HEK293 (cell line): ENCODE results near the gene TAS2R60.

Experiments used
- CTCF ChIA-PET: fragments of 350-600 bp; formaldehyde crosslinking; extraction: SDS; loops from one replicate; lab custom pipeline; 2021; ENCODE audit warnings: antibody characterized with exemption; lab: Yijun Ruan, JAX
- POLR2A ChIA-PET: fragments of 300-600 bp; formaldehyde crosslinking; extraction: SDS; loops from one replicate; lab custom pipeline; 2020; ENCODE audit warnings: antibody characterized with exemption, inconsistent platforms; lab: Yijun Ruan, JAX
- H3K27ac ChIP-seq: fragments of 200-500 bp; sonication (Bioruptor generic); 2 replicates; pipeline ENCODE4 v1.5.1; 2014; ENCODE audit warnings: low read depth, low read length, control low read depth, inconsistent platforms; ENCODE audit errors: extremely low read depth
- H3K36me3 ChIP-seq, 2 experiments: fragments of 200-500 bp in 1 of 2; sonication (Bioruptor generic) in 1 of 2; 1 replicate in 1 of 2; 2 replicates in 1 of 2; pipeline ENCODE4 v1.5.1; 2014 to 2017; ENCODE audit warnings: inconsistent platforms in 2 of 2, low read length in 2 of 2; ENCODE audit not compliant: control insufficient read depth in 2 of 2, insufficient read depth in 1 of 2
- H3K4me1 ChIP-seq: fragments of 200-500 bp; sonication (Bioruptor generic); 2 replicates; pipeline ENCODE4 v1.5.1; 2014; ENCODE audit warnings: mild to moderate bottlenecking, low read length, inconsistent platforms; ENCODE audit not compliant: control insufficient read depth, insufficient read depth
- H3K4me3 ChIP-seq: 2 replicates; pipeline ENCODE4 v1.5.1; 2011; ENCODE audit warnings: low read depth, mild to moderate bottlenecking, control low read depth, low read length, moderate library complexity
- H3K9me3 ChIP-seq: fragments of 200-500 bp; sonication (Bioruptor generic); 2 replicates; pipeline ENCODE4 v1.5.1; 2014; ENCODE audit warnings: low read depth, low read length, inconsistent platforms; ENCODE audit not compliant: control insufficient read depth, insufficient read depth
- GFI1B ChIP-seq: fragments of 450-650 bp; formaldehyde crosslinking; IDR thresholded peaks from 2 replicates; pipeline ENCODE4 v1.5.1; 2016; ENCODE audit warnings: missing biosample characterization, missing genetic modification characterization
- GLI2 ChIP-seq: fragments of 450-650 bp; formaldehyde crosslinking; IDR thresholded peaks from 2 replicates; pipeline ENCODE4; 2017; ENCODE audit warnings: missing biosample characterization, missing genetic modification characterization, low read depth, borderline replicate concordance
- GLIS2 ChIP-seq: fragments of 450-650 bp; formaldehyde crosslinking; IDR thresholded peaks from 2 replicates; pipeline ENCODE4 v1.5.1; 2016; ENCODE audit warnings: missing biosample characterization, missing genetic modification characterization
- KLF17 ChIP-seq: fragments of 450-650 bp; formaldehyde crosslinking; IDR thresholded peaks from 2 replicates; pipeline ENCODE4 v1.5.1; 2016; ENCODE audit warnings: missing biosample characterization, missing genetic modification characterization
- MYNN ChIP-seq: fragments of 450-650 bp; formaldehyde crosslinking; IDR thresholded peaks from 2 replicates; pipeline ENCODE4 v1.5.1; 2016; ENCODE audit warnings: missing biosample characterization, missing genetic modification characterization, borderline replicate concordance
- MZF1 ChIP-seq: fragments of 450-650 bp; formaldehyde crosslinking; IDR thresholded peaks from 2 replicates; pipeline ENCODE4 v1.5.1; 2017; ENCODE audit warnings: missing biosample characterization, missing genetic modification characterization, borderline replicate concordance
- OVOL3 ChIP-seq: fragments of 450-650 bp; formaldehyde crosslinking; IDR thresholded peaks from 2 replicates; pipeline ENCODE4 v1.5.1; 2016; ENCODE audit warnings: missing biosample characterization, missing genetic modification characterization
- SCRT1 ChIP-seq: fragments of 450-650 bp; formaldehyde crosslinking; IDR thresholded peaks from 2 replicates; pipeline ENCODE4 v1.5.1; 2016; ENCODE audit warnings: missing biosample characterization, missing genetic modification characterization, borderline replicate concordance
- SCRT2 ChIP-seq: fragments of 450-650 bp; formaldehyde crosslinking; IDR thresholded peaks from 2 replicates; pipeline ENCODE4 v1.5.1; 2016; ENCODE audit warnings: missing biosample characterization, missing genetic modification characterization
- ZBTB21 ChIP-seq: fragments of 450-650 bp; formaldehyde crosslinking; IDR thresholded peaks from 2 replicates; pipeline ENCODE4 v1.5.1; 2017; ENCODE audit warnings: missing biosample characterization, missing genetic modification characterization
- ZBTB6 ChIP-seq: fragments of 450-650 bp; formaldehyde crosslinking; IDR thresholded peaks from 2 replicates; pipeline ENCODE4 v1.5.1; 2017; ENCODE audit warnings: missing biosample characterization, missing genetic modification characterization
- ZFP69B ChIP-seq: fragments of 450-650 bp; formaldehyde crosslinking; IDR thresholded peaks from 2 replicates; pipeline ENCODE4 v1.5.1; 2016; ENCODE audit warnings: missing biosample characterization, missing genetic modification characterization
- ZNF223 ChIP-seq: fragments of 450-650 bp; formaldehyde crosslinking; IDR thresholded peaks from 2 replicates; pipeline ENCODE4 v1.5.1; 2016; ENCODE audit warnings: missing biosample characterization, missing genetic modification characterization
- ZNF37A ChIP-seq: fragments of 450-650 bp; IDR thresholded peaks from 2 replicates; pipeline ENCODE4 v1.5.1; 2018; ENCODE audit warnings: missing biosample characterization, missing genetic modification characterization
- ZNF501 ChIP-seq: fragments of 450-650 bp; formaldehyde crosslinking; IDR thresholded peaks from 2 replicates; pipeline ENCODE4 v1.5.1; 2016; ENCODE audit warnings: missing biosample characterization, missing genetic modification characterization
- ZNF529 ChIP-seq: fragments of 450-650 bp; formaldehyde crosslinking; IDR thresholded peaks from 2 replicates; pipeline ENCODE4 v1.5.1; 2017; ENCODE audit warnings: missing genetic modification characterization, missing biosample characterization; ENCODE audit not compliant: insufficient replicate concordance
- ZNF561 ChIP-seq: fragments of 450-650 bp; IDR thresholded peaks from 2 replicates; pipeline ENCODE4 v1.5.1; 2018; ENCODE audit warnings: missing biosample characterization, missing genetic modification characterization, borderline replicate concordance
- ZNF677 ChIP-seq: fragments of 450-650 bp; IDR thresholded peaks from 2 replicates; pipeline ENCODE4 v1.5.0; 2018; ENCODE audit warnings: missing biosample characterization, mild to moderate bottlenecking, missing genetic modification characterization, moderate library complexity
- ZNF701 ChIP-seq: fragments of 450-650 bp; formaldehyde crosslinking; IDR thresholded peaks from 2 replicates; pipeline ENCODE4 v1.5.1; 2016; ENCODE audit warnings: missing biosample characterization, missing genetic modification characterization
- ZNF830 ChIP-seq: fragments of 450-650 bp; IDR thresholded peaks from 2 replicates; pipeline ENCODE4 v1.5.0; 2018; ENCODE audit warnings: missing biosample characterization, missing genetic modification characterization, low read depth, mild to moderate bottlenecking, moderate library complexity
- ZNF837 ChIP-seq: fragments of 450-650 bp; formaldehyde crosslinking; IDR thresholded peaks from 2 replicates; pipeline ENCODE4 v1.5.1; 2016; ENCODE audit warnings: missing biosample characterization, missing genetic modification characterization
- ZSCAN18 ChIP-seq: fragments of 450-650 bp; formaldehyde crosslinking; IDR thresholded peaks from 2 replicates; pipeline ENCODE4 v1.5.1; 2016; ENCODE audit warnings: missing biosample characterization, missing genetic modification characterization
- ZSCAN4 ChIP-seq: fragments of 450-650 bp; formaldehyde crosslinking; IDR thresholded peaks from 2 replicates; pipeline ENCODE4 v1.5.1; 2017; ENCODE audit warnings: missing biosample characterization, missing genetic modification characterization
- ZXDB ChIP-seq: fragments of 450-650 bp; formaldehyde crosslinking; IDR thresholded peaks from 2 replicates; pipeline ENCODE4 v1.5.1; 2016; ENCODE audit warnings: missing biosample characterization, missing genetic modification characterization

The TAS2R60 gene

GRCh38 chr7:143397710-143398530 lies 45.3 kb upstream of the TAS2R60 start:
- no peak overlapping the region for H3K4me3 ChIP-seq
- ChIA-PET POLR2A (interaction anchor here (1.1 kb wide), 1 partner anchor 10 kb away, joined by 4 read pairs; the partner anchor contains the start of gene EPHA1), CTCF (no interaction called here)
- no peaks in the 10 kb centered on the region for H3K9me3 ChIP-seq
- H3K36me3 ChIP-seq = peaks cover 0 to 2% of the 10 kb centered on the region in 2 experiments; a peak in 1 of 3 replicates
- no peaks in the 10 kb centered on the region for H3K4me1 ChIP-seq
- TF ChIP-seq SCRT2 (tag by site-specific recombination) (peak; percentile 88), SCRT1 (peak; percentile 79; the same call in 1 of the 2 replicates), ZNF837 (tag by site-specific recombination) (no peak)
- no peak overlapping the region for H3K27ac ChIP-seq

- CTCF ChIA-PET = interaction anchor here (0.6 kb wide), 1 partner anchor 140 kb away, joined by 4 read pairs; no protein-coding TSS in a partner anchor
- Histone ChIP-seq H3K4me1 (no peaks in the 10 kb centered on the region), H3K36me3 (no peaks in the 10 kb centered on the region), H3K9me3 (no peaks in the 10 kb centered on the region), H3K4me3 (no peak overlapping the region), H3K27ac (no peak overlapping the region)
- TF ChIP-seq ZNF830 (tag by site-specific recombination) = no peak
- no peak for TF ChIP-seq ZNF561
- no peak for TF ChIP-seq ZNF37A (tag by site-specific recombination)
- POLR2A ChIA-PET = interaction anchor here (1.1 kb wide), 1 partner anchor 10 kb away, joined by 4 read pairs; the partner anchor contains the start of gene EPHA1
Observed at GRCh38 chr7:143398616-143399015, 44.6 kb upstream of the TAS2R60 start.

GRCh38 chr7:143399151-143399550 lies 44.1 kb upstream of the TAS2R60 start:
- no peaks in the 10 kb centered on the region for H3K36me3 ChIP-seq

GRCh38 chr7:143399642-143400041 lies 43.6 kb upstream of the TAS2R60 start:
- Histone ChIP-seq H3K9me3 (no peaks in the 10 kb centered on the region), H3K4me1 (no peaks in the 10 kb centered on the region), H3K36me3 (no peaks in the 10 kb centered on the region), H3K27ac (no peak overlapping the region), H3K4me3 (no peak overlapping the region)
- ChIA-PET CTCF (no interaction called here), POLR2A (no interaction called here)
- no peak for TF ChIP-seq ZNF561
- TF ChIP-seq ZNF501 (tag by site-specific recombination) = no peak
- no peak for TF ChIP-seq ZSCAN4 (tag by site-specific recombination)
- no peak for TF ChIP-seq KLF17 (tag by site-specific recombination)
- TF ChIP-seq ZBTB6 (tag by site-specific recombination) = no peak
- TF ChIP-seq SCRT1 = no peak
- no peak for TF ChIP-seq ZNF677
- TF ChIP-seq MZF1 (tag by site-specific recombination) = no peak
- no peak for TF ChIP-seq ZFP69B (tag by site-specific recombination)
- no peak for TF ChIP-seq GFI1B
- TF ChIP-seq ZNF223 = no peak
- TF ChIP-seq ZBTB21 = no peak
- TF ChIP-seq ZSCAN18 (tag by site-specific recombination) = no peak
- no peak for TF ChIP-seq ZNF701 (tag by site-specific recombination)
- TF ChIP-seq ZNF529 (tag by site-specific recombination) = no peak
- TF ChIP-seq OVOL3 (tag by site-specific recombination) = no peak

More at GRCh38 chr7:143399151-143399550, 44.1 kb upstream of the TAS2R60 start:
- H3K4me3 ChIP-seq = no peak overlapping the region
- no peak overlapping the region for H3K27ac ChIP-seq
- no peaks in the 10 kb centered on the region for H3K4me1 ChIP-seq
- POLR2A ChIA-PET = no interaction called here
- CTCF ChIA-PET = interaction anchor here (0.6 kb wide), 1 partner anchor 141 kb away, joined by 4 read pairs; no protein-coding TSS in a partner anchor
- no peaks in the 10 kb centered on the region for H3K9me3 ChIP-seq
- TF ChIP-seq ZXDB = no peak
- 0 out of 2 replicates have a peak, but pooled peaks have one; percentile 13 for TF ChIP-seq GLIS2
- TF ChIP-seq GLI2 = no peak
- TF ChIP-seq MYNN (tag by site-specific recombination) = no peak
- TF ChIP-seq, all 188 proteins: peak for 1
